Tibial nerve (tissue), 3 donors: ENCODE measurements around the gene S100PBP.

Experiments
- POLR2A ChIP-seq, 2 donors: fragments of 450-650 bp; IDR thresholded peaks; one replicate each; pipeline ENCODE4 v1.6.1; 2017; ENCODE audit warnings: antibody characterized with exemption in 2 of 2, mild to moderate bottlenecking in 2 of 2, moderate library complexity in 2 of 2
- TF ChIP-seq, protein P1 (sequence below), 5 experiments: fragments of 200-600 bp in 3 of 5; fragments of 450-650 bp in 2 of 5; sonication (generic) in 3 of 5; IDR thresholded peaks; one replicate each; pipeline ENCODE4 v1.5.1; 2016 to 2019; ENCODE audit warnings: antibody characterized with exemption in 5 of 5, mild to moderate bottlenecking in 3 of 5, moderate library complexity in 2 of 5

GRCh38 chr1:32775640-32776337 lies 41.7 kb upstream of the S100PBP start:
- TF ChIP-seq, protein P1, sequence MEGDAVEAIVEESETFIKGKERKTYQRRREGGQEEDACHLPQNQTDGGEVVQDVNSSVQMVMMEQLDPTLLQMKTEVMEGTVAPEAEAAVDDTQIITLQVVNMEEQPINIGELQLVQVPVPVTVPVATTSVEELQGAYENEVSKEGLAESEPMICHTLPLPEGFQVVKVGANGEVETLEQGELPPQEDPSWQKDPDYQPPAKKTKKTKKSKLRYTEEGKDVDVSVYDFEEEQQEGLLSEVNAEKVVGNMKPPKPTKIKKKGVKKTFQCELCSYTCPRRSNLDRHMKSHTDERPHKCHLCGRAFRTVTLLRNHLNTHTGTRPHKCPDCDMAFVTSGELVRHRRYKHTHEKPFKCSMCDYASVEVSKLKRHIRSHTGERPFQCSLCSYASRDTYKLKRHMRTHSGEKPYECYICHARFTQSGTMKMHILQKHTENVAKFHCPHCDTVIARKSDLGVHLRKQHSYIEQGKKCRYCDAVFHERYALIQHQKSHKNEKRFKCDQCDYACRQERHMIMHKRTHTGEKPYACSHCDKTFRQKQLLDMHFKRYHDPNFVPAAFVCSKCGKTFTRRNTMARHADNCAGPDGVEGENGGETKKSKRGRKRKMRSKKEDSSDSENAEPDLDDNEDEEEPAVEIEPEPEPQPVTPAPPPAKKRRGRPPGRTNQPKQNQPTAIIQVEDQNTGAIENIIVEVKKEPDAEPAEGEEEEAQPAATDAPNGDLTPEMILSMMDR (IDR thresholded peaks at IDR 0.05), result no peak
- no peak for TF ChIP-seq POLR2A (IDR thresholded peaks at IDR 0.05)
